IMR-90 (cell line): ENCODE measurements around the gene LAMP5. TPM values are rescaled to one million over a fixed set of nuclear protein-coding genes. Genes with fewer than 3 reads are reported as not detected.

Experiments
- ATAC-seq: fragments of 200-7000 bp; cut with Tn5 transposase; 2 replicates; pipeline ENCODE4 v1.9.1; 2020; ENCODE audit warnings: low read depth, mild to moderate bottlenecking, moderate library complexity
- BruUV-seq: library from RNA; stranded (reverse); fragments of 400-500 nt; replicated peaks from 2 replicates; lab custom pipeline; 2021; lab: Mats Ljungman, UMichigan
- CTCF ChIA-PET: fragments of 300-600 bp; formaldehyde crosslinking; extraction: SDS; loops from one replicate; lab custom pipeline; 2021; ENCODE audit warnings: antibody characterized with exemption; lab: Yijun Ruan, JAX
- POLR2A ChIA-PET: fragments of 300-600 bp; sonication (Branson Sonifier 250); formaldehyde crosslinking; loops from one replicate; lab custom pipeline; 2022; ENCODE audit warnings: antibody characterized with exemption; ENCODE audit not compliant: unreplicated experiment; lab: Charles Lee
- DNase-seq: peaks from one replicate; pipeline ENCODE4 v3.0.0; 2013
- H2AFZ ChIP-seq: replicated peaks from 2 replicates; pipeline ENCODE3; 2013; ENCODE audit warnings: low read length, mild to moderate bottlenecking; ENCODE audit not compliant: poor library complexity
- H2AK5ac ChIP-seq: 2 replicates; pipeline ENCODE4 v1.6.1; 2013; ENCODE audit warnings: low read depth, low read length, inconsistent platforms
- H2AK9ac ChIP-seq: replicated peaks from 2 replicates; pipeline ENCODE3; 2013; ENCODE audit warnings: mild to moderate bottlenecking, low read depth, low read length, moderate library complexity; ENCODE audit not compliant: poor library complexity
- H2BK120ac ChIP-seq: 2 replicates; pipeline ENCODE4 v1.6.1; 2013; ENCODE audit warnings: low read depth, low read length, inconsistent platforms
- H2BK15ac ChIP-seq: 3 replicates; pipeline ENCODE4 v1.6.1; 2013; ENCODE audit warnings: low read depth, low read length, inconsistent platforms
- H2BK20ac ChIP-seq: 2 replicates; pipeline ENCODE4 v1.6.1; 2013; ENCODE audit warnings: low read depth, mild to moderate bottlenecking, inconsistent platforms, low read length, moderate library complexity
- H2BK5ac ChIP-seq: 2 replicates; pipeline ENCODE4 v1.6.1; 2013; ENCODE audit warnings: mild to moderate bottlenecking, low read depth, low read length, inconsistent platforms; ENCODE audit not compliant: poor library complexity, severe bottlenecking
- H3K14ac ChIP-seq: replicated peaks from 2 replicates; pipeline ENCODE4 v1.6.1; 2013; ENCODE audit warnings: low read depth, low read length, inconsistent platforms
- H3K18ac ChIP-seq: 2 replicates; pipeline ENCODE4 v1.6.1; 2013; ENCODE audit warnings: low read depth, low read length, control low read depth
- H3K23ac ChIP-seq: 2 replicates; pipeline ENCODE4 v1.6.1; 2013; ENCODE audit warnings: low read depth, low read length, inconsistent platforms
- H3K27ac ChIP-seq: 2 replicates; pipeline ENCODE4 v1.5.1; 2013; ENCODE audit warnings: mild to moderate bottlenecking, control low read depth, low read length; ENCODE audit not compliant: insufficient read depth
- H3K27me3 ChIP-seq: 2 replicates; pipeline ENCODE4 v1.6.1; 2013; ENCODE audit warnings: low read length; ENCODE audit not compliant: control insufficient read depth, insufficient read depth
- H3K36me3 ChIP-seq: 2 replicates; pipeline ENCODE4 v1.6.1; 2013; ENCODE audit warnings: low read length, mixed read lengths; ENCODE audit not compliant: control insufficient read depth, insufficient read depth
- H3K4ac ChIP-seq: 2 replicates; pipeline ENCODE4 v1.6.1; 2013; ENCODE audit warnings: low read depth, low read length, inconsistent platforms
- H3K4me1 ChIP-seq: 2 replicates; pipeline ENCODE4 v1.6.1; 2013; ENCODE audit warnings: low read length, mixed read lengths; ENCODE audit not compliant: control insufficient read depth, insufficient read depth
- H3K4me2 ChIP-seq: 2 replicates; pipeline ENCODE4 v1.6.1; 2013; ENCODE audit warnings: low read depth, mild to moderate bottlenecking, control low read depth, low read length, moderate library complexity
- H3K4me3 ChIP-seq: 2 replicates; pipeline ENCODE4 v1.5.1; 2013; ENCODE audit warnings: low read depth, mild to moderate bottlenecking, control low read depth, low read length, moderate library complexity; ENCODE audit not compliant: insufficient read depth
- H3K56ac ChIP-seq: 2 replicates; pipeline ENCODE4 v1.6.1; 2013; ENCODE audit warnings: low read length, inconsistent platforms; ENCODE audit not compliant: insufficient read depth; ENCODE audit errors: extremely low read depth
- H3K79me1 ChIP-seq, 2 experiments: 2 replicates each; pipeline ENCODE4 v1.6.1; 2013; ENCODE audit warnings: low read length in 2 of 2, inconsistent platforms in 1 of 2, low read depth in 1 of 2
- H3K9ac ChIP-seq: 2 replicates; pipeline ENCODE4 v1.6.1; 2013; ENCODE audit warnings: low read depth, low read length, control low read depth
- H3K9me1 ChIP-seq: 2 replicates; pipeline ENCODE4 v1.6.1; 2013; ENCODE audit warnings: low read length, inconsistent platforms; ENCODE audit not compliant: insufficient read depth
- H3K9me3 ChIP-seq: 2 replicates; pipeline ENCODE4 v1.6.1; 2013; ENCODE audit warnings: low read length; ENCODE audit not compliant: control insufficient read depth, insufficient read depth
- H4K20me1 ChIP-seq: 2 replicates; pipeline ENCODE4 v1.6.1; 2013; ENCODE audit warnings: low read length, inconsistent platforms; ENCODE audit not compliant: insufficient read depth
- H4K5ac ChIP-seq: 2 replicates; pipeline ENCODE4 v1.6.1; 2013; ENCODE audit warnings: mild to moderate bottlenecking, low read depth, low read length, control low read depth
- H4K8ac ChIP-seq, 2 experiments: 2 replicates each; pipeline ENCODE4 v1.6.1; 2013; ENCODE audit warnings: low read depth in 2 of 2, low read length in 2 of 2, control low read depth in 1 of 2, inconsistent platforms in 1 of 2
- H4K91ac ChIP-seq: 2 replicates; pipeline ENCODE4 v1.6.1; 2013; ENCODE audit warnings: low read depth, low read length, inconsistent platforms; ENCODE audit not compliant: insufficient read depth
- CEBPB ChIP-seq: IDR thresholded peaks from 2 replicates; pipeline ENCODE4 v1.6.1; 2012; ENCODE audit warnings: low read depth, low read length, improper control_type of control experiment
- RFX5 ChIP-seq: IDR thresholded peaks from 2 replicates; pipeline ENCODE4 v1.8.0; 2012; ENCODE audit warnings: low read depth, mild to moderate bottlenecking, low read length, moderate library complexity
- USF2 ChIP-seq: fragments of 150-350 bp; IDR thresholded peaks from 2 replicates; pipeline ENCODE4 v1.6.1; 2017; ENCODE audit warnings: mild to moderate bottlenecking, antibody characterized with exemption, low read length, low read depth
- WGBS, 2 experiments: methylation state at CpG; one replicate each; pipeline versions ENCODE4 v1.1.5 to v1.1.7; 2013; ENCODE audit warnings: missing lambda C conversion rate in 2 of 2; ENCODE audit not compliant: insufficient read length in 1 of 2; ENCODE audit errors: extremely low coverage in 2 of 2; 5-methylcytosine and 5-hydroxymethylcytosine counted together
- dilution Hi-C: fragments of 300-500 bp; cut with HindIII; formaldehyde crosslinking; loops from one replicate; pipeline ENCODE4 v1.14.3; 2018; ENCODE audit warnings: low sequenced_read_pairs; ENCODE audit not compliant: unreplicated experiment
- in situ Hi-C: fragments of 300-500 bp; cut with MboI; formaldehyde crosslinking; loops from 3 replicates; pipeline ENCODE4 v1.14.3; 2019; ENCODE audit warnings: low sequenced_read_pairs, inconsistent platforms, mixed read lengths
- intact Hi-C: fragments of 100-400 bp; cut with micrococcal nuclease; formaldehyde crosslinking; loops from 2 replicates; pipeline ENCODE4 v1.10.0; 2022
- polyA plus RNA-seq, 3 experiments: library from polyadenylated mRNA; depleted of rRNA; stranded (reverse); fragments of >200 nt; gene quantifications; 2 replicates each; pipeline ENCODE4 v1.2.3, GENCODE V29; 2012; ENCODE audit warnings: low replicate concordance in 1 of 3
- total RNA-seq: library from RNA; depleted of rRNA; stranded (reverse); fragments of >200 nt; gene quantifications from 2 replicates; pipeline ENCODE4 v1.2.3, GENCODE V29; 2012

Gene LAMP5
- total and polyA plus RNA-seq, 2 of the 4 experiments (the other 2 are of a cell fraction): not detected

GRCh38 chr20:9531581-9531980, 17.2 kb downstream of the LAMP5 start:
- H2AFZ ChIP-seq: no peak overlapping the region
- WGBS, 2 experiments: no CpG with 5 or more reads among the region's 2 CpGs

More at GRCh38 chr20:9531581-9531980, 17.2 kb downstream of the LAMP5 start:
- Histone ChIP-seq H3K4ac (no peak overlapping the region), H3K14ac (no peak overlapping the region), H2AK5ac (no peak overlapping the region), H2BK15ac (no peak overlapping the region), H3K4me3 (no peak overlapping the region), H3K27ac (no peak overlapping the region), H3K4me2 (no peak overlapping the region), H3K27me3 (peaks cover 9% of the 10 kb centered on the region), H3K23ac (no peak overlapping the region), H2BK20ac (no peak overlapping the region), H3K56ac (no peak overlapping the region), H3K9me3 (no peaks in the 10 kb centered on the region), H3K4me1 (no peaks in the 10 kb centered on the region), H4K20me1 (no peaks in the 10 kb centered on the region), H2BK120ac (no peak overlapping the region), H4K5ac (no peak overlapping the region), H3K79me1 (no peaks in the 10 kb centered on the region), H3K9me1 (no peaks in the 10 kb centered on the region; the same call in 1 of the 2 replicates), H2AK9ac (no peak overlapping the region), H4K8ac (no peak overlapping the region), H4K91ac (no peak overlapping the region), H3K18ac (no peak overlapping the region), H2BK5ac (no peak overlapping the region), H3K9ac (no peak overlapping the region), H3K36me3 (no peaks in the 10 kb centered on the region)
- intact Hi-C loops (no loop called here), dilution Hi-C loops (no loop called here), in situ Hi-C loops (no loop called here)
- ATAC-seq (no peak), DNase-seq (no peak)
- CTCF ChIA-PET: no interaction called here
- BruUV-seq: no TSS peak
- TF ChIP-seq USF2 (no peak), RFX5 (no peak), CEBPB (no peak)
- POLR2A ChIA-PET: no interaction called here
